ENCODE data around the gene LTBP1.

LTBP1 gene

GRCh38 chr2:33213648-33214047 is 266.9 kb downstream of the LTBP1 start:
- Mint-ChIP-seq H3K4me1 (ENCODE audit: low read depth) (no peaks in the 10 kb centered on the region), H3K36me3 (ENCODE audit: low read depth) (no peaks in the 10 kb centered on the region), H3K27me3 (ENCODE audit: low read depth) (peaks cover 7% of the 10 kb centered on the region), H3K27ac (no peak overlapping the region), H3K4me3 (no peak overlapping the region), H3K9me3 (no peaks in the 10 kb centered on the region)
- no peak for DNase-seq (ENCODE audit: low spot score)

DNA sequence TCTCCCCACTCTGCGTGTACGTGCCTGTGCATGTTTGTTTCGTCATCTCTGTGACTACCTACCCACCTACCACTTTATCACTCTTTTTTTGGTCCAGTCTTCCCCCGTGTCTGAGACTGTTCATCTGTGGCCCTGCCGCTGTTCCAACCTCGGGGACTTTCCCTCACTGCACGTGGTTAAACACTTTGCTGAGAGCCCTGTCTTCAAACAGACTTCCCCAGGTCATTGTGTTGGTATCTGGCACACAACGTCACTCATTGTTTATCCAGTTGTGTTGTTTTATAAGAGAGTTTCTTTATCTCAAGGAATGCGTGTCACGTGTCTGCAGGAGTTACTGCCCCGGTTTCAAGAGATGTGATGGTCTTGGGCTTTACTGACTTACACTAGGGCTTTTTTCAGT is 267.7 kb downstream of the LTBP1 start:
- Mint-ChIP-seq H3K4me3 (no peak overlapping the region), H3K27me3 (ENCODE audit: low read depth) (peaks cover 10% of the 10 kb centered on the region), H3K36me3 (ENCODE audit: low read depth) (no peaks in the 10 kb centered on the region), H3K9me3 (no peaks in the 10 kb centered on the region), H3K4me1 (ENCODE audit: low read depth) (peaks cover under 1% of the 10 kb centered on the region), H3K27ac (no peak overlapping the region)
- DNase-seq (ENCODE audit: low spot score) = peak; percentile 24

GRCh38 chr2:33214857-33215256 is 268.1 kb downstream of the LTBP1 start:
- peaks cover 14% of the 10 kb centered on the region for H3K27me3 Mint-ChIP-seq (ENCODE audit: low read depth)
- H3K9me3 Mint-ChIP-seq = no peaks in the 10 kb centered on the region
- H3K4me3 Mint-ChIP-seq = no peak overlapping the region
- peaks cover 5% of the 10 kb centered on the region for H3K4me1 Mint-ChIP-seq (ENCODE audit: low read depth)
- no peak overlapping the region for H3K27ac Mint-ChIP-seq
- DNase-seq (ENCODE audit: low spot score) = no peak
- H3K36me3 Mint-ChIP-seq (ENCODE audit: low read depth) = no peaks in the 10 kb centered on the region

- no peak for DNase-seq (ENCODE audit: low spot score)
Observed at GRCh38 chr2:33215299-33215698, 268.5 kb downstream of the LTBP1 start.

DNA sequence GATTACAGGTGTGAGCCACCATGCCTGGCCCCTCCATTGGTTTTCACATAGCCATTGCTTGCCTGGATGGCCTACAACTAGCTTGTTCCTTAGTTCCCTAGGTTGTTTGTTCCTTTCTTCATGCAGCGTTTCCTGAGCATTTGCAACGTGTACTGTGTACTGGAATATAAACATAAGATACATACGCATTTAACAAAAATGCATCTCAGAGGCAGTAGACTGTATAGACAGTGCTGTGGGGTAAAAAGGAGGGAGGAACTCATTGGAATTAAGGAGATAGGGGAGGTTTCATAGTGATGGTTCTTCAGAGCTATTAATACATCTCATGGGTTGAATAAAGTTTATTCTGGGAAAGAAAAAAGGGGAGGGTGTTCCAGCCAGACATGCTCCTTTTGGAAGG is 269.2 kb downstream of the LTBP1 start:
- no peak for DNase-seq (ENCODE audit: low spot score)
- no peak overlapping the region for H3K27ac Mint-ChIP-seq
- no peaks in the 10 kb centered on the region for H3K36me3 Mint-ChIP-seq (ENCODE audit: low read depth)
- peaks cover 16% of the 10 kb centered on the region for H3K27me3 Mint-ChIP-seq (ENCODE audit: low read depth)
- H3K9me3 Mint-ChIP-seq = no peaks in the 10 kb centered on the region
- peaks cover 10% of the 10 kb centered on the region for H3K4me1 Mint-ChIP-seq (ENCODE audit: low read depth)
- H3K4me3 Mint-ChIP-seq = no peak overlapping the region

More at GRCh38 chr2:33215299-33215698, 268.5 kb downstream of the LTBP1 start:
- Mint-ChIP-seq H3K4me3 (no peak overlapping the region), H3K9me3 (no peaks in the 10 kb centered on the region), H3K4me1 (ENCODE audit: low read depth) (peaks cover 9% of the 10 kb centered on the region), H3K36me3 (ENCODE audit: low read depth) (no peaks in the 10 kb centered on the region), H3K27ac (no peak overlapping the region), H3K27me3 (ENCODE audit: low read depth) (peaks cover 14% of the 10 kb centered on the region)

GRCh38 chr2:33216508-33217182 is 269.9 kb downstream of the LTBP1 start:
- peaks cover 18% of the 10 kb centered on the region for H3K27me3 Mint-ChIP-seq (ENCODE audit: low read depth)
- no peaks in the 10 kb centered on the region for H3K36me3 Mint-ChIP-seq (ENCODE audit: low read depth)
- H3K4me3 Mint-ChIP-seq = no peak overlapping the region
- no peaks in the 10 kb centered on the region for H3K9me3 Mint-ChIP-seq
- H3K27ac Mint-ChIP-seq = no peak overlapping the region
- no peak for DNase-seq (ENCODE audit: low spot score)
- H3K4me1 Mint-ChIP-seq (ENCODE audit: low read depth) = peaks cover 10% of the 10 kb centered on the region

DNA sequence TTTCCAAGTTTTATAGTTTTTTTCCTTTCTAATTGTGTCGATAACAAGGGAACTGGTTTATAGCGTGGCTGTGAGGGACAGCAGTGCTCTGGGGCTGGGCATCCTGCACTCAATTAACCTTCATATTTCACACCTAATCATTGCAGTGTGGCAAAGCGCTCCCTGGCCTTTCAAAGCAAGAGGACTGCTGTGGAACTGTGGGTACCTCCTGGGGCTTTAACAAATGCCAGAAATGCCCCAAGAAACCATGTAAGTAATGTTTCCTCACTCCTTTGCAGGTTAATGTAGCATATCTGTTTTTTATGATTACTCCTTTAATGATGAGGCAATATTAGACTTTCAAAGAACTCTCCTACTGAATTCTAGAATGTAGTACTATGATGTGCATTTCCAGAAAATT is 270.7 kb downstream of the LTBP1 start:
- H3K9me3 Mint-ChIP-seq = no peaks in the 10 kb centered on the region
- H3K4me1 Mint-ChIP-seq (ENCODE audit: low read depth) = peaks cover 10% of the 10 kb centered on the region
- H3K27me3 Mint-ChIP-seq (ENCODE audit: low read depth) = peaks cover 18% of the 10 kb centered on the region
- H3K27ac Mint-ChIP-seq = no peak overlapping the region
- no peaks in the 10 kb centered on the region for H3K36me3 Mint-ChIP-seq (ENCODE audit: low read depth)
- DNase-seq (ENCODE audit: low spot score) = no peak
- no peak overlapping the region for H3K4me3 Mint-ChIP-seq

DNA sequence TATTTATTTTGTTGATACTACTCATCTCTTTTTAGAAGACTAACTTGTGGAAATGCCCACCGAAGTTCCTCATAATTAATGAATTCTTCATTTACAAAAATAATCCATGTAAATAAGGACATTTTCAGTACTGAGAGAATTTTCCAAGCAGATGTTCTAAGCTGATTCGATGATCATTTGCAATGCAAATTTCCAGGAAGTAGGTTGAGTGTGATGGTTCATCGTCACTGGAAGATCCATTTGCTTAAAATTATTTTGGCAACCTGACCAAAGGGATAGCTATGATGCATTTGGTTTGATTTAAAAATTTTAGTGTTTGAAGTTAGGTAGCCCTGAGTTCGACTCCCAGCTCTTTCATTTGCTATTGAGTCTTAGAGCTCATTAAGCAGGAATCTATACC is 272.4 kb downstream of the LTBP1 start:
- no peaks in the 10 kb centered on the region for H3K9me3 Mint-ChIP-seq
- no peaks in the 10 kb centered on the region for H3K36me3 Mint-ChIP-seq (ENCODE audit: low read depth)
- no peak overlapping the region for H3K4me3 Mint-ChIP-seq
- no peak for DNase-seq (ENCODE audit: low spot score)
- H3K27me3 Mint-ChIP-seq (ENCODE audit: low read depth) = peaks cover 21% of the 10 kb centered on the region
- peaks cover 10% of the 10 kb centered on the region for H3K4me1 Mint-ChIP-seq (ENCODE audit: low read depth)
- H3K27ac Mint-ChIP-seq = no peak overlapping the region

DNA sequence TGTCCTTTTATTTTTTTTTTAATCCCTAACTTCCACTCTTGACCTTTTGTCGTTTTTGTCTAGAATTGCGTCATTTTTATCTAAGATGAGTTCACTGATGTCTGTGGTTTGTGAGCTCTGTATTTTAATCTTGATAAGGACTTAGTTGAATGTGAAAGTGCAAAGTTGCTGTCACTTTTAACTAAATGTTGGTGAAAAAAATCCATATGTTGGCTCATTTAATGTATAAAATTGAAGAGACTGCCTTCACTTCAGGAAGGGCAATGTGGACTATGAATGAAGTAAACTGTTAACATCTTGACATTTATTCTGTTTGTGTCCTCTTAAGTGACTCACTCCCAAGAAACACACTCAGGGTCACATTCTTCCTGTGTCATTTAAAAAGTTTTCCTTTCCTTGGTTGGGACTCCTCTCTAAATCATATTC is 273.1 kb downstream of the LTBP1 start:
- no peaks in the 10 kb centered on the region for H3K36me3 Mint-ChIP-seq (ENCODE audit: low read depth)
- H3K27ac Mint-ChIP-seq = no peak overlapping the region
- H3K4me3 Mint-ChIP-seq = no peak overlapping the region

GRCh38 chr2:33220533-33220932 is 273.8 kb downstream of the LTBP1 start:
- DNase-seq (ENCODE audit: low spot score) = no peak
- Mint-ChIP-seq H3K36me3 (ENCODE audit: low read depth) (no peaks in the 10 kb centered on the region), H3K9me3 (peaks cover under 1% of the 10 kb centered on the region), H3K27ac (no peak overlapping the region), H3K4me3 (no peak overlapping the region), H3K27me3 (ENCODE audit: low read depth) (peaks cover 25% of the 10 kb centered on the region), H3K4me1 (ENCODE audit: low read depth) (peaks cover 10% of the 10 kb centered on the region)

More for the DNA sequence above, 273.1 kb downstream of the LTBP1 start:
- peaks cover 23% of the 10 kb centered on the region for H3K27me3 Mint-ChIP-seq (ENCODE audit: low read depth)
- H3K4me1 Mint-ChIP-seq (ENCODE audit: low read depth) = peaks cover 10% of the 10 kb centered on the region
- no peaks in the 10 kb centered on the region for H3K9me3 Mint-ChIP-seq
- no peak for DNase-seq (ENCODE audit: low spot score)

DNA sequence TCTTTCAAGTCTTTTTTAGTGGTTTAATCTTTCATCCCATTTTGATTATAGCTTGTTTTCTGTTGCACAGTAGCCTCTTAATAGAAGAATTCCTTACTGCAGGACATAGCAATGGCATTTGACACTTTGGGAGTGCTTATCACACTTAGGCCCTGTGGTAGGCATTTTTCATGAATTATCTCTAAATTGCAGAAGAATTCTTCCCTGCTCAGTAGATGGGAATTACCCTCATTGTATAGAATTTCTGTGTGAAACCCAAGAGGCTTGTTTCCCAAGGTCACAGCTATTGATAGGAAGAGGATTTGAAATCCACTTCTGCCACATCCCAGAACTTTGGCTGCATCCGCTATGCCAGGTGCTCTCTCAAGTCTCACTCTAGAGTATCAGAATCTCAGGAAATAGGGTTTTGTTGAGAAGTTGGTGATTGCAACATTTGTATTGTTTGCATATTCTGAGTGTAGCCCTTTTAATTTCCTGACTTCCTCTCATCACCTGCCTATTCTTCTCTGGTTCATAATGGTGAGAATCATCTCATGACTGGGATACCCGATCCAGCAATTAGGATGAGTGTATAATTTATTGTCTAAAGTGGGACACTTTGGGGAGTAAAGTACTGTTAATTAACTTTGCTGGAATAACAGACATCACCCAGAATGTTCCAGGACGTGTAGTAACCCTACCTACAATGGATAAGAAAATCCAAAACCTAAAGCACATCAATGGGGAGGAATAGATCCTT is 274.5 kb downstream of the LTBP1 start:
- no peak for DNase-seq (ENCODE audit: low spot score)
- Mint-ChIP-seq H3K4me1 (ENCODE audit: low read depth) (peaks cover 10% of the 10 kb centered on the region), H3K36me3 (ENCODE audit: low read depth) (no peaks in the 10 kb centered on the region), H3K9me3 (peaks cover 4% of the 10 kb centered on the region), H3K4me3 (no peak overlapping the region), H3K27ac (no peak overlapping the region), H3K27me3 (ENCODE audit: low read depth) (peaks cover 28% of the 10 kb centered on the region)

GRCh38 chr2:33222309-33222708 is 275.6 kb downstream of the LTBP1 start:
- H3K4me3 Mint-ChIP-seq = no peak overlapping the region
- no peaks in the 10 kb centered on the region for H3K36me3 Mint-ChIP-seq (ENCODE audit: low read depth)
- H3K27me3 Mint-ChIP-seq (ENCODE audit: low read depth) = peaks cover 28% of the 10 kb centered on the region
- H3K4me1 Mint-ChIP-seq (ENCODE audit: low read depth) = peaks cover 10% of the 10 kb centered on the region
- H3K27ac Mint-ChIP-seq = no peak overlapping the region
- peaks cover 4% of the 10 kb centered on the region for H3K9me3 Mint-ChIP-seq
- no peak for DNase-seq (ENCODE audit: low spot score)

GRCh38 chr2:33223856-33224255 is 277.1 kb downstream of the LTBP1 start:
- Mint-ChIP-seq H3K27me3 (ENCODE audit: low read depth) (peaks cover 24% of the 10 kb centered on the region), H3K36me3 (ENCODE audit: low read depth) (no peaks in the 10 kb centered on the region), H3K4me3 (no peak overlapping the region), H3K4me1 (ENCODE audit: low read depth) (peaks cover 10% of the 10 kb centered on the region), H3K9me3 (peaks cover 4% of the 10 kb centered on the region), H3K27ac (no peak overlapping the region)
- no peak for DNase-seq (ENCODE audit: low spot score)

GRCh38 chr2:33225350-33225749 is 278.6 kb downstream of the LTBP1 start:
- Mint-ChIP-seq H3K27ac (no peak overlapping the region), H3K36me3 (ENCODE audit: low read depth) (no peaks in the 10 kb centered on the region), H3K9me3 (peaks cover 4% of the 10 kb centered on the region), H3K27me3 (ENCODE audit: low read depth) (peaks cover 21% of the 10 kb centered on the region), H3K4me1 (ENCODE audit: low read depth) (peaks cover under 1% of the 10 kb centered on the region), H3K4me3 (no peak overlapping the region)
- DNase-seq (ENCODE audit: low spot score) = peak; percentile 18
